ENCODE data around the gene ZEB1. TPM values are rescaled to one million over a fixed set of nuclear protein-coding genes. Genes with fewer than 3 reads are reported as not detected.

Gene ZEB1
- total and polyA plus RNA-seq, 10 of the 15 experiments (the other 5 are each of a cell fraction or from before 2014, with no cell fraction given) = 10.4 to 35.6 (median 24.5) TPM

DNA sequence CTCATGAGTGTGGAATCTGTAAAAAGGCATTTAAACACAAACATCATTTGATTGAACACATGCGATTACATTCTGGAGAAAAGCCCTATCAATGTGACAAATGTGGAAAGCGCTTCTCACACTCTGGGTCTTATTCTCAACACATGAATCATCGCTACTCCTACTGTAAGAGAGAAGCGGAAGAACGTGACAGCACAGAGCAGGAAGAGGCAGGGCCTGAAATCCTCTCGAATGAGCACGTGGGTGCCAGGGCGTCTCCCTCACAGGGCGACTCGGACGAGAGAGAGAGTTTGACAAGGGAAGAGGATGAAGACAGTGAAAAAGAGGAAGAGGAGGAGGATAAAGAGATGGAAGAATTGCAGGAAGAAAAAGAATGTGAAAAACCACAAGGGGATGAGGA, 207.7 kb downstream of the ZEB1 start (continued):
- TF ChIP-seq HCFC1 (IDR thresholded peaks at IDR 0.05; ENCODE audit: low read length) = no peak

- H3K79me2 ChIP-seq (ENCODE audit: control insufficient read depth, insufficient read depth, low read length) = no peaks in the 10 kb centered on the region
- CTCF ChIA-PET = no interaction called here
- H3K36me3 ChIP-seq (ENCODE audit: control insufficient read depth in 2 of 2, insufficient read depth in 2 of 2, low read length in 1 of 2) = peaks cover 4 to 10% of the 10 kb centered on the region in 2 experiments
- FAIRE-seq (no peak), ATAC-seq (no peak), DNase-seq (ENCODE audit: low read depth, low spot score) (no peak)
- RAD21 ChIA-PET (ENCODE audit: unreplicated experiment) = no interaction called here
- no peak overlapping the region for H3K4me3 ChIP-seq
- H3K27me3 ChIP-seq (replicated peaks in 1 of 2; ENCODE audit: control insufficient read depth in 2 of 2, insufficient read depth in 2 of 2, low read length in 1 of 2) = no peaks in the 10 kb centered on the region
- H3K9ac ChIP-seq (ENCODE audit: control insufficient read depth, insufficient read depth, low read length) = no peak overlapping the region
- in situ Hi-C loops (cut with MboI) = no loop called here
- H3K4me2 ChIP-seq (ENCODE audit: control insufficient read depth, insufficient read depth) = no peak overlapping the region
- H3K4me1 ChIP-seq (ENCODE audit: control insufficient read depth, insufficient read depth, low read length) = no peaks in the 10 kb centered on the region
- no peaks in the 10 kb centered on the region for H4K20me1 ChIP-seq (ENCODE audit: control insufficient read depth, insufficient read depth)
- H2AFZ ChIP-seq (ENCODE audit: control insufficient read depth, low read depth, low read length) = no peak overlapping the region
- no peak for TF ChIP-seq KAT2A (conservative IDR thresholded peaks at IDR 0.05; ENCODE audit: control insufficient read depth, low read depth, low read length)
- no peak for TF ChIP-seq BMI1 (IDR thresholded peaks at IDR 0.05; ENCODE audit: borderline replicate concordance)
- no peak for TF ChIP-seq SPI1 (IDR thresholded peaks at IDR 0.05; ENCODE audit: borderline replicate concordance, insufficient read depth, low read depth, low read length)
- intact Hi-C loops (cut with micrococcal nuclease; ENCODE audit: unreplicated experiment) = no loop called here
- H3K27ac ChIP-seq (ENCODE audit: control insufficient read depth, insufficient read depth) = no peak overlapping the region
- no TSS peak for BruUV-seq (replicated peaks)
- SMC1A ChIA-PET (ENCODE audit: uncharacterized antibody, unreplicated experiment) = interaction anchor here (1.4 kb wide), 1 partner anchor 12 kb away, joined by 3 read pairs; no protein-coding TSS in a partner anchor
- no peaks in the 10 kb centered on the region for H3K9me3 ChIP-seq (replicated peaks; ENCODE audit: control insufficient read depth, insufficient read depth, low read length)
- POLR2A ChIA-PET = no interaction called here
Measured at GRCh38 chr10:31528831-31529230, 209.8 kb downstream of the ZEB1 start.

DNA sequence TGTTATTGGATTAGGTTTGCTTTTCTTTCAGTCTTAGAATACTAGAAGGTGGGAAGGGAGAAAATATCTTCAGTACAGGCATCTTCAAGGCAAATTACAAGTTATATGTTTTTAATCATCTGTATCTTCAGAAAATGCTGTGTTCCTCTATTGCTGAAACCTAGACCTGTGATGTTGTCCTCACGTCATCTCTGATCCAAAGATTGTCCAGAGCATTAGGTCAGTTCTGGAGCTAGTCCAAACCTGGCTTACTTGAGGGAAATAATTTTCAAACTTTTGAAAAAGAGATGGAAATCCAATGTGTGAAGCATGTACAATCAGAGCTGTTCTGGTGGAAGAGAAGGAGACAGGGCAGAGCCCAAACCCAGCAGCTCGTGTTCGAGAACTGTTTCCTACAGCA, 217.3 kb downstream of the ZEB1 start:
- Histone ChIP-seq H4K20me1 (ENCODE audit: control insufficient read depth, insufficient read depth) (no peaks in the 10 kb centered on the region), H3K27me3 (replicated peaks in 1 of 2; ENCODE audit: control insufficient read depth in 2 of 2, insufficient read depth in 2 of 2, low read length in 1 of 2) (no peaks in the 10 kb centered on the region), H3K79me2 (ENCODE audit: control insufficient read depth, insufficient read depth, low read length) (no peaks in the 10 kb centered on the region), H3K4me2 (ENCODE audit: control insufficient read depth, insufficient read depth) (no peak overlapping the region), H2AFZ (ENCODE audit: control insufficient read depth, low read depth, low read length) (no peak overlapping the region), H3K4me3 (no peak overlapping the region), H3K4me1 (ENCODE audit: control insufficient read depth, insufficient read depth, low read length) (no peaks in the 10 kb centered on the region), H3K9me3 (replicated peaks; ENCODE audit: control insufficient read depth, insufficient read depth, low read length) (no peaks in the 10 kb centered on the region), H3K36me3 (ENCODE audit: control insufficient read depth in 2 of 2, insufficient read depth in 2 of 2, low read length in 1 of 2) (no peaks in the 10 kb centered on the region), H3K27ac (ENCODE audit: control insufficient read depth, insufficient read depth) (no peak overlapping the region), H3K9ac (ENCODE audit: control insufficient read depth, insufficient read depth, low read length) (no peak overlapping the region)
- WGBS (ENCODE audit: insufficient coverage, insufficient replicate concordance, low lambda C conversion rate, missing lambda C conversion rate) = 34% methylated on average over 3 of the region's 3 CpGs
- in situ Hi-C loops (cut with MboI) = no loop called here
- BruUV-seq (replicated peaks) = no TSS peak
- ChIA-PET POLR2A (no interaction called here), CTCF (no interaction called here), RAD21 (ENCODE audit: unreplicated experiment) (interaction anchor here (1.4 kb wide), 1 partner anchor 11 kb away, joined by 5 read pairs; no protein-coding TSS in a partner anchor), SMC1A (ENCODE audit: uncharacterized antibody, unreplicated experiment) (interaction anchor here (0.6 to 1.1 kb wide), 3 partner anchors 40 to 611 kb away, joined by 3 to 4 read pairs (median 3); no protein-coding TSS in a partner anchor)
- FAIRE-seq (no peak), DNase-seq (ENCODE audit: low read depth, low spot score) (no peak), ATAC-seq (no peak)
- intact Hi-C loops (cut with micrococcal nuclease; ENCODE audit: unreplicated experiment) = loop anchor here (10.0 kb wide), 1 partner anchor 238 kb away; no protein-coding TSS in a partner anchor
- no peak for TF ChIP-seq ZNF274 (IDR thresholded peaks at IDR 0.05; ENCODE audit: insufficient read depth, insufficient read length)
- TF ChIP-seq PML (IDR thresholded peaks at IDR 0.05; ENCODE audit: low read length) = no peak
- no peak for TF ChIP-seq REST (IDR thresholded peaks at IDR 0.05; ENCODE audit: low read depth, low read length)
- TF ChIP-seq, protein P1, sequence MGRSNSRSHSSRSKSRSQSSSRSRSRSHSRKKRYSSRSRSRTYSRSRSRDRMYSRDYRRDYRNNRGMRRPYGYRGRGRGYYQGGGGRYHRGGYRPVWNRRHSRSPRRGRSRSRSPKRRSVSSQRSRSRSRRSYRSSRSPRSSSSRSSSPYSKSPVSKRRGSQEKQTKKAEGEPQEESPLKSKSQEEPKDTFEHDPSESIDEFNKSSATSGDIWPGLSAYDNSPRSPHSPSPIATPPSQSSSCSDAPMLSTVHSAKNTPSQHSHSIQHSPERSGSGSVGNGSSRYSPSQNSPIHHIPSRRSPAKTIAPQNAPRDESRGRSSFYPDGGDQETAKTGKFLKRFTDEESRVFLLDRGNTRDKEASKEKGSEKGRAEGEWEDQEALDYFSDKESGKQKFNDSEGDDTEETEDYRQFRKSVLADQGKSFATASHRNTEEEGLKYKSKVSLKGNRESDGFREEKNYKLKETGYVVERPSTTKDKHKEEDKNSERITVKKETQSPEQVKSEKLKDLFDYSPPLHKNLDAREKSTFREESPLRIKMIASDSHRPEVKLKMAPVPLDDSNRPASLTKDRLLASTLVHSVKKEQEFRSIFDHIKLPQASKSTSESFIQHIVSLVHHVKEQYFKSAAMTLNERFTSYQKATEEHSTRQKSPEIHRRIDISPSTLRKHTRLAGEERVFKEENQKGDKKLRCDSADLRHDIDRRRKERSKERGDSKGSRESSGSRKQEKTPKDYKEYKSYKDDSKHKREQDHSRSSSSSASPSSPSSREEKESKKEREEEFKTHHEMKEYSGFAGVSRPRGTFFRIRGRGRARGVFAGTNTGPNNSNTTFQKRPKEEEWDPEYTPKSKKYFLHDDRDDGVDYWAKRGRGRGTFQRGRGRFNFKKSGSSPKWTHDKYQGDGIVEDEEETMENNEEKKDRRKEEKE (IDR thresholded peaks at IDR 0.05) = no peak
- no peak for TF ChIP-seq CREM (IDR thresholded peaks at IDR 0.05; ENCODE audit: low read depth)
